ENCODE data around the gene KPNB1. TPM values are rescaled to one million over a fixed set of nuclear protein-coding genes. Genes with fewer than 3 reads are reported as not detected.

KPNB1 gene
- total RNA-seq, 1 experiment from 2014 or later, result 538 TPM

DNA sequence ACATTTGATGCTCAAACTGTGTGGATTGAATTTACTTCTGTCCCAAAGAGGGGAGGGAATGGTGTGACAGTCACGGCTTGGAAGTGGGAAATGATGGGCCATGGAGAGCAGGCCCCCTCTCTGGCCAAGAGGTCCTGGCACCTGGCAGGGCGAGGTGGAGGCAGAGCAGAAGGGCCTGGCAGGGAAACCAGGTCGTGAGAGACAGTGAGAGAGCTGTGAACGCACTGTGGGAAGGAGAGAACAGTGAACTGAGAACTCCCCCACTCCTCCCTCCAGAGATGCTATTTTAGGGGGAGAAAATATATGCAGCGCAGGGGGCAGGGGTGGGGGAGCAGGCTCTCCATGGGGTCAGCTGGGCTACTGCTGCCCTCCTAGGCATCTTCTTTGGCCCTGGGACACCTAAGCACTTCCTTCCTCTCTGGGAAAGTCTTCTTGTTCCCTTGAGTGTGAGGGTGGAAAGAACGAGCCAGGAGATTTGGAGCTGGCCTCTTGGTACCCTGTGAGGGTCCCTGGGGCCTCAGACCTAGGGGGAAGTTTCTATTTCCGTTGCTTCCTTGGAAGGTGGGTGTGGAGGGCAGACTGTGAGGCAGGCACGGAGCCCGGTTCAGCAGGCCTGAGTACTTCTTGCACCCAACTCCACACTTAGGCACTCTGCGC, 66.1 kb downstream of the KPNB1 start:
- Mint-ChIP-seq H3K9me3 (ENCODE audit: low read depth, unreplicated experiment) (no peaks in the 10 kb centered on the region), H3K4me3 (ENCODE audit: low read depth, unreplicated experiment) (no peak overlapping the region), H3K36me3 (ENCODE audit: insufficient read depth, unreplicated experiment) (no peaks in the 10 kb centered on the region), H3K27ac (ENCODE audit: unreplicated experiment) (no peak overlapping the region), H3K27me3 (ENCODE audit: unreplicated experiment) (peaks cover 100% of the 10 kb centered on the region), H3K4me1 (ENCODE audit: low read depth, unreplicated experiment) (peaks cover 28% of the 10 kb centered on the region)
- intact Hi-C loops (cut with micrococcal nuclease; ENCODE audit: unreplicated experiment), result no loop called here
- BruUV-seq (replicated peaks), result no TSS peak
- TF ChIP-seq, protein P1, sequence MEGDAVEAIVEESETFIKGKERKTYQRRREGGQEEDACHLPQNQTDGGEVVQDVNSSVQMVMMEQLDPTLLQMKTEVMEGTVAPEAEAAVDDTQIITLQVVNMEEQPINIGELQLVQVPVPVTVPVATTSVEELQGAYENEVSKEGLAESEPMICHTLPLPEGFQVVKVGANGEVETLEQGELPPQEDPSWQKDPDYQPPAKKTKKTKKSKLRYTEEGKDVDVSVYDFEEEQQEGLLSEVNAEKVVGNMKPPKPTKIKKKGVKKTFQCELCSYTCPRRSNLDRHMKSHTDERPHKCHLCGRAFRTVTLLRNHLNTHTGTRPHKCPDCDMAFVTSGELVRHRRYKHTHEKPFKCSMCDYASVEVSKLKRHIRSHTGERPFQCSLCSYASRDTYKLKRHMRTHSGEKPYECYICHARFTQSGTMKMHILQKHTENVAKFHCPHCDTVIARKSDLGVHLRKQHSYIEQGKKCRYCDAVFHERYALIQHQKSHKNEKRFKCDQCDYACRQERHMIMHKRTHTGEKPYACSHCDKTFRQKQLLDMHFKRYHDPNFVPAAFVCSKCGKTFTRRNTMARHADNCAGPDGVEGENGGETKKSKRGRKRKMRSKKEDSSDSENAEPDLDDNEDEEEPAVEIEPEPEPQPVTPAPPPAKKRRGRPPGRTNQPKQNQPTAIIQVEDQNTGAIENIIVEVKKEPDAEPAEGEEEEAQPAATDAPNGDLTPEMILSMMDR (IDR thresholded peaks at IDR 0.05; ENCODE audit: unreplicated experiment), result no peak
- no peak for DNase-seq
- CTCF ChIA-PET, result interaction anchor here (1.4 kb wide), 1 partner anchor 17 kb away, joined by 6 read pairs; the partner anchor contains the start of gene TBX21

DNA sequence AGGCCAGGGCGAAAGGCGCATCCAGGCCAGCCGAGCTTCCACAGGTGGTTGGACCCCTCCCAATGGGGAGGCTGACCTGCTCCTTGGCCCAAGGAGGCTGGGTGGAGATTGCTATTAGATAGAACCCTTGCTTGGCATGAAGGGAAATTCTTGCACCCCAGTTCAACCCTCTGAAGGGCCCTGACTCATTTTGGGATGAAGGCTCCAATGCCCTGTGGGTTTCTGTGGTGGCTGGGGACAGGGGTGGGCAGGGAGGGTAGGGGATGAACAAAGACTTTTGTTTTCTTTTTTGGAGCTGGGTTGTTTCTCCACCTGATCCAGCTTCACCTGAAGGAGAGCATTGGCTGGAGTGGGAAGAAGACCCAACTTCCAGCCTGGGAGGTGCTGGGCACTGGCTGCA, 66.7 kb downstream of the KPNB1 start:
- no peak overlapping the region for H3K4me3 Mint-ChIP-seq (ENCODE audit: low read depth, unreplicated experiment)
- no peak for DNase-seq
- CTCF ChIA-PET, result interaction anchor here (1.4 kb wide), 1 partner anchor 16 kb away, joined by 6 read pairs; the partner anchor contains the start of gene TBX21
- no TSS peak for BruUV-seq (replicated peaks)
- H3K27ac Mint-ChIP-seq (ENCODE audit: unreplicated experiment), result no peak overlapping the region
- H3K36me3 Mint-ChIP-seq (ENCODE audit: insufficient read depth, unreplicated experiment), result no peaks in the 10 kb centered on the region
- TF ChIP-seq, protein P1 (IDR thresholded peaks at IDR 0.05; ENCODE audit: unreplicated experiment), result no peak
- H3K9me3 Mint-ChIP-seq (ENCODE audit: low read depth, unreplicated experiment), result no peaks in the 10 kb centered on the region
- peaks cover 28% of the 10 kb centered on the region for H3K4me1 Mint-ChIP-seq (ENCODE audit: low read depth, unreplicated experiment)
- peaks cover 100% of the 10 kb centered on the region for H3K27me3 Mint-ChIP-seq (ENCODE audit: unreplicated experiment)
- intact Hi-C loops (cut with micrococcal nuclease; ENCODE audit: unreplicated experiment), result no loop called here

DNA sequence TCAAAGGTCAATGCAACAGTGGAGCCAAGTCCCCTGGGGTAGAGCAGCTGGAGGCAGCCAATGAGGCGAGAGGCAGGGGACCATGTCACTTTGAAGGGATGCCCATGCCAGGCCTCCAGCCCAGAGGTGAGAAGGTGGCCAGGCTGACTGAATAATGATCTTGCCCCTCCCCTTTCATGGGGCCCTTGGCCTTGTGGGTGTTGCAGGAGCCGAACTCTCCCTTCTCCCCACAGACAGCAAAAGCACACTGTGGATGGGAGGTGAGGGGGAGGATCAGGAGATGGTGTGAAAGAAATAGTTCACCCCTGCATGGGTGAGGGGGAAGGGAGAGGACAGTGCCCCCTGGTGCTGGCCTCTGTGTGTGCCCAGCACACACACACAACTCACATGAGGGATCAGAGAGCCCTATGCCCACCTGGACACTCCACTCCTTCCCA, 67.6 kb downstream of the KPNB1 start:
- Mint-ChIP-seq H3K4me1 (ENCODE audit: low read depth, unreplicated experiment) (peaks cover 28% of the 10 kb centered on the region), H3K27ac (ENCODE audit: unreplicated experiment) (no peak overlapping the region), H3K27me3 (ENCODE audit: unreplicated experiment) (peaks cover 100% of the 10 kb centered on the region), H3K36me3 (ENCODE audit: insufficient read depth, unreplicated experiment) (peaks cover 4% of the 10 kb centered on the region), H3K4me3 (ENCODE audit: low read depth, unreplicated experiment) (no peak overlapping the region), H3K9me3 (ENCODE audit: low read depth, unreplicated experiment) (no peaks in the 10 kb centered on the region)
- BruUV-seq (replicated peaks), result no TSS peak
- intact Hi-C loops (cut with micrococcal nuclease; ENCODE audit: unreplicated experiment), result no loop called here
- TF ChIP-seq, protein P1 (IDR thresholded peaks at IDR 0.05; ENCODE audit: unreplicated experiment), result peak; percentile 51
- no peak for DNase-seq
- CTCF ChIA-PET, result interaction anchor here (1.6 to 2.1 kb wide), 2 partner anchors 17 to 23 kb away, joined by 6 to 9 read pairs; partner anchors contain the start of gene TBKBP1

DNA sequence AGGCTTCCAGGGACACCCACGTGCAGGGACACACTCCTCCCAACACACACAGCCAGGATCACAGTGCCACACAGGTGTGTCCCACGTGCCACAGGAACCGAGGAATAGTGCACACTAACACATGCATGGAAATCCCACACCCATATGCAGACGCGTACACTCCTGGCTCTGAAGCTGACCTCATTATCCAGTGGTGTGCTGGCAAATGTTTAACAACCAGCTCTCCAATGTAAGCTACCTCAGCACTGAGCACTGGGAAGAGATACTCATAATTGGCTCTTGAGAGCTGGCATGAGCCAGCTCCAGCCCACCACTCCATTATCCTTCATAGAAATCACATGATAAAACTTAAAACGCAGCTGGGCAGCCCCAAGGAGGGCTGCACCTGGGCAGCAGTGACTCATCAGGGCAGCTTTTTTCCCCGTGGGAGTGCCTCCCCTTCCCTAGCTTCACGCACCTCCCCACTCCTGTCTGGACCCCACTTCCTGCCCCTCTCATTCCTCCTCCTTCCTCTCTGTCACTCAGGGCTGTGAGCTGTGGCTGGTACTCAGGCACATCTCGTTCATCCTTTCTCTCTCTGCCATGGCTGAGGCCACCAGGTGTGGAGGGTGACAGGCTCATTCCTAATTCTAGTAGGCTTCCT, 68.4 kb downstream of the KPNB1 start:
- no peak overlapping the region for H3K27ac Mint-ChIP-seq (ENCODE audit: unreplicated experiment)
- TF ChIP-seq, protein P1 (IDR thresholded peaks at IDR 0.05; ENCODE audit: unreplicated experiment), result no peak
- intact Hi-C loops (cut with micrococcal nuclease; ENCODE audit: unreplicated experiment), result no loop called here
- CTCF ChIA-PET, result interaction anchor here (0.5 to 2.1 kb wide), 7 partner anchors 9 to 391 kb away, joined by 3 to 9 read pairs (median 3); partner anchors contain the start of gene TBKBP1
- H3K9me3 Mint-ChIP-seq (ENCODE audit: low read depth, unreplicated experiment), result no peaks in the 10 kb centered on the region
- no peak overlapping the region for H3K4me3 Mint-ChIP-seq (ENCODE audit: low read depth, unreplicated experiment)
- H3K4me1 Mint-ChIP-seq (ENCODE audit: low read depth, unreplicated experiment), result peaks cover 28% of the 10 kb centered on the region
- BruUV-seq (replicated peaks), result no TSS peak
- peaks cover 100% of the 10 kb centered on the region for H3K27me3 Mint-ChIP-seq (ENCODE audit: unreplicated experiment)
- H3K36me3 Mint-ChIP-seq (ENCODE audit: insufficient read depth, unreplicated experiment), result peaks cover 4% of the 10 kb centered on the region
- DNase-seq, result no peak

Measured in Calu3 (cell line).